BLaER1 (cell line): ENCODE data around the gene CLDN16.

Experiments used
- H3K27ac ChIP-seq: shearing (Covaris generic); formaldehyde crosslinking; 2 replicates; pipeline ENCODE4 v1.8.1; 2022
- H3K27me3 ChIP-seq: shearing (Covaris generic); formaldehyde crosslinking; 2 replicates; pipeline ENCODE4 v1.8.1; 2022
- H3K36me3 ChIP-seq: shearing (Covaris generic); formaldehyde crosslinking; 2 replicates; pipeline ENCODE4 v1.8.1; 2022
- H3K4me1 ChIP-seq: shearing (Covaris generic); formaldehyde crosslinking; 2 replicates; pipeline ENCODE4 v1.8.1; 2022
- H3K4me2 ChIP-seq: shearing (Covaris generic); formaldehyde crosslinking; 2 replicates; pipeline ENCODE4 v1.8.1; 2022
- H3K4me3 ChIP-seq: shearing (Covaris generic); formaldehyde crosslinking; 2 replicates; pipeline ENCODE4 v1.8.1; 2022
- H3K9ac ChIP-seq: shearing (Covaris generic); formaldehyde crosslinking; 2 replicates; pipeline ENCODE4 v1.8.1; 2022
- H3K9me3 ChIP-seq: shearing (Covaris generic); formaldehyde crosslinking; 2 replicates; pipeline ENCODE4 v1.8.1; 2022
- H4K20me1 ChIP-seq: shearing (Covaris generic); formaldehyde crosslinking; 2 replicates; pipeline ENCODE4 v1.8.1; 2022
- Cebpa-rat ChIP-seq: shearing (Covaris generic); IDR thresholded peaks from 2 replicates; pipeline ENCODE4 v1.8.1; 2022

Gene CLDN16

DNA sequence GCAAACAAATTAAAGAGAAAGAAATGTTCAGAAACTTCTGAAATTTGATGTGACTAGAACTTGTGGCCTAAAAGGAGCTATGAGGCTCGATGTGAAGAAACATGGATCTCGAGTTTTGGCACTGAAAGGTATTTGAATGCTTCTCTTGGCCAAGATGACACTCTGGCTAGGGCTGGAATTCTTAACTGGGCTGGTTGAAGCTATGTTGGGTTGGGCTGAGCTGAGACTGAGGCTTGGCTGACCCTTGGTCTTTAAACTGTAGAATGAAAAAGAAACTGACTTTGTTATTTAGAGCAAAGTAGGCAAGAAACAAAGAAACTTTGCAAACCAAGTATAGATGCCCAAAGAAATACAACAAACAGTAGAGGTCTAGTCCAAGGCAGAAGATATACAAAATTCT is 28.1 kb upstream of the CLDN16 start:
- no peak overlapping the region for H3K4me2 ChIP-seq

DNA sequence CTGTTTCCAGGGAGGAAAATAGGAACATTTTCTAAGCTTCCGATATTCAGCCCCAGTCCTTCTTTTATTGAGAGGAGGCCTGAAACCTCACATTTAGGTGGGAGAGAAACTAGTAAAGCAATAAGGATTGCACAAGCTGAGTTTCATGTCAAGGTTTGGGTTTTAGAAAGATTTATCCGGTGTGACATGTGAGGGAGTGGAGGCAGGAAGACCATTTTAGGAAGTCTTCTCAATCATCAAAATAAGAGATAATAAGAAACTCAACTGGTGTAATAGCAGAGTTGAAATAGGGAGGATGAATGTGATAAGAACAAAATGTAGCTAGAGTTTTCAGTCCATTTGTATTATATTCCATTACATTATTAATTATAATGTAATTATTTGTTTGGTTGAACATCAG is 27.7 kb upstream of the CLDN16 start:
- H4K20me1 ChIP-seq = no peaks in the 10 kb centered on the region
- no peaks in the 10 kb centered on the region for H3K36me3 ChIP-seq
- no peaks in the 10 kb centered on the region for H3K27me3 ChIP-seq
- no peak overlapping the region for H3K9ac ChIP-seq
- TF ChIP-seq Cebpa-rat = no peak
- no peak overlapping the region for H3K27ac ChIP-seq
- no peak overlapping the region for H3K4me3 ChIP-seq
- H3K9me3 ChIP-seq = no peaks in the 10 kb centered on the region
- H3K4me1 ChIP-seq = no peaks in the 10 kb centered on the region
- H3K4me2 ChIP-seq = no peak overlapping the region

More for the DNA sequence above, 28.1 kb upstream of the CLDN16 start:
- H3K4me1 ChIP-seq = no peaks in the 10 kb centered on the region
- H3K9me3 ChIP-seq = no peaks in the 10 kb centered on the region
- no peaks in the 10 kb centered on the region for H4K20me1 ChIP-seq
- TF ChIP-seq Cebpa-rat = no peak
- H3K27ac ChIP-seq = no peak overlapping the region
- H3K4me3 ChIP-seq = no peak overlapping the region
- no peaks in the 10 kb centered on the region for H3K27me3 ChIP-seq
- no peaks in the 10 kb centered on the region for H3K36me3 ChIP-seq
- H3K9ac ChIP-seq = no peak overlapping the region

DNA sequence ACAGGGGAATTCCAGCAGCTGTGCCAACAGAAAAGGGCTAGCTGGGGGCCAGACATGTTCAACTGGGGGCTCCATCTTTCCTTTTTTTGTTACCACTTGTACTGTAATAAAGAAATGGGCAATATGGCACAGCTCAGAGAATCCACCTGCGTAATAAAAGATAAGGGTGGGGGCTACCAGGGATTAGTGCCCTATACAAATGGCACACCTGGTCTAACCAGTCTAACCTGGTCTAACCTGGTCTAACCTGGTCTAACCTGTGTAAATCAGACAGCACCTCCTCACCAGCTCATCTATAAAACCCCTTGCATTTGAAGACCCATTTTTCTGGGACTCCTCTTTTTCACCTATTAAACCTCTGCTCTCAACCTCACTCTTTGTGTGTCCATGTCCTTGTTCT is 26.2 kb upstream of the CLDN16 start:
- no peak overlapping the region for H3K9ac ChIP-seq
- no peaks in the 10 kb centered on the region for H4K20me1 ChIP-seq
- no peaks in the 10 kb centered on the region for H3K36me3 ChIP-seq
- no peak overlapping the region for H3K4me3 ChIP-seq
- no peak overlapping the region for H3K4me2 ChIP-seq
- H3K27ac ChIP-seq = no peak overlapping the region
- no peaks in the 10 kb centered on the region for H3K4me1 ChIP-seq
- no peak for TF ChIP-seq Cebpa-rat
- no peaks in the 10 kb centered on the region for H3K27me3 ChIP-seq
- no peaks in the 10 kb centered on the region for H3K9me3 ChIP-seq

DNA sequence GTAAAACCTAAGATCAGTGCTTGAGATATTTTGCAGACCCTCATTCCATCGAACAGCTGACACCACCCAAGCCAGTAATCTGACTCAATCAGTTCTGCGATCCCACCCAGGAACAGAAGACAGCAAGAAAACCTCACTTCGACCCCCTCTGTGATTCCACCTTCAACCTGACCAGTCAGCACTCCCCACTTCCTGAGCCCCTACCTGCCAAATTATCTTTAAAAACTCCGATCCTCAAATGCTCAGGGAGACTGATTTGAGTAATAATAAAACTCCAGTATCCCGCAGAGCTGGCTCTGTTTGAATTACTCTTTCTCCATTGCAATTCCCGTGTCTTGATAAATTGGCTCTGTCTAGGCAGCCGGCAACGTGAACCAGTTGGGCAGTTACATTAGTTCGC is 25.7 kb upstream of the CLDN16 start:
- TF ChIP-seq Cebpa-rat = no peak
- H3K4me2 ChIP-seq = no peak overlapping the region
- H4K20me1 ChIP-seq = no peaks in the 10 kb centered on the region
- no peak overlapping the region for H3K27ac ChIP-seq
- H3K9ac ChIP-seq = no peak overlapping the region
- no peaks in the 10 kb centered on the region for H3K4me1 ChIP-seq
- H3K4me3 ChIP-seq = no peak overlapping the region
- no peaks in the 10 kb centered on the region for H3K36me3 ChIP-seq
- H3K9me3 ChIP-seq = no peaks in the 10 kb centered on the region
- no peaks in the 10 kb centered on the region for H3K27me3 ChIP-seq

DNA sequence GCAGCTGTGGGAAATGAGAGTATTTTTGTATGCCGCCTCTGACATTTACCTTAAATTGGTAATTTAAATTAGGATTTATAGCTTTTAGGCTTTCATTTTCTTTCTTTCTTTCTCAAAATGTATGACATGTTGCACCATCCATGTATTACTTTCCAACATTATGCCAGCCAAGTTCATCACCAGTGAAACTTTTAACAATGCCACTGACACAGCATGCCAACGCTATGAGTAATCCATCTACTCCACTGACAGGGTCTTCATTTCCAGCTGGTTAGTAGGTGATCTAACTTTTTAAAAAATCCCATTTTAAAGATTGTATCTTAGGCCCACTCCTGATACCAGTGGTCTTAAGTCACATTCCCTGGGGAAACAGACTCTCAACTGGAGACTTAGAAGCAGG is 21.8 kb upstream of the CLDN16 start:
- TF ChIP-seq Cebpa-rat = no peak
- Histone ChIP-seq H3K4me1 (no peaks in the 10 kb centered on the region), H3K36me3 (no peaks in the 10 kb centered on the region), H4K20me1 (no peaks in the 10 kb centered on the region), H3K27me3 (no peaks in the 10 kb centered on the region), H3K4me2 (no peak overlapping the region), H3K9ac (no peak overlapping the region), H3K9me3 (no peaks in the 10 kb centered on the region), H3K27ac (no peak overlapping the region), H3K4me3 (no peak overlapping the region)

DNA sequence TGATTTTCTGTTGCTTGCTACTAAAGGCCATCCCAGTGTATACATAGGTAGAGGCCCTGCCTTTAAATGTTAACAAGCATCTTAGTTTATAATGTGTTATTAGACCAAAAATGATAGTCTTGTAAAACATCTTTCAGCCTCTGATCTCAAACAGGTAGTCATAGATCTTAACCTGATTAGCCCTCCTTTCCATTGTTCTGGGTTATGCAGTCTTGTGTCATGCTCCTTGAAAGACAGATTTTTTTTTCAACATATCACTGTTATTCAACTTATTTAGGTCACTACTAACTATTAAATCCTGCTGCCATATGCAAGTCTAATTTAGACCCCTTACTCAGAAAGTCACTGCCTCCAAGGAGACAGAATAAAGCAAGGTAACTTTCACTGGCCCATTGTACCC is 19.1 kb upstream of the CLDN16 start:
- H3K4me3 ChIP-seq = no peak overlapping the region
- no peaks in the 10 kb centered on the region for H3K36me3 ChIP-seq
- H3K4me1 ChIP-seq = no peaks in the 10 kb centered on the region
- H3K27ac ChIP-seq = no peak overlapping the region
- no peak overlapping the region for H3K9ac ChIP-seq
- no peak overlapping the region for H3K4me2 ChIP-seq
- no peak for TF ChIP-seq Cebpa-rat
- H4K20me1 ChIP-seq = no peaks in the 10 kb centered on the region
- no peaks in the 10 kb centered on the region for H3K27me3 ChIP-seq
- H3K9me3 ChIP-seq = no peaks in the 10 kb centered on the region

DNA sequence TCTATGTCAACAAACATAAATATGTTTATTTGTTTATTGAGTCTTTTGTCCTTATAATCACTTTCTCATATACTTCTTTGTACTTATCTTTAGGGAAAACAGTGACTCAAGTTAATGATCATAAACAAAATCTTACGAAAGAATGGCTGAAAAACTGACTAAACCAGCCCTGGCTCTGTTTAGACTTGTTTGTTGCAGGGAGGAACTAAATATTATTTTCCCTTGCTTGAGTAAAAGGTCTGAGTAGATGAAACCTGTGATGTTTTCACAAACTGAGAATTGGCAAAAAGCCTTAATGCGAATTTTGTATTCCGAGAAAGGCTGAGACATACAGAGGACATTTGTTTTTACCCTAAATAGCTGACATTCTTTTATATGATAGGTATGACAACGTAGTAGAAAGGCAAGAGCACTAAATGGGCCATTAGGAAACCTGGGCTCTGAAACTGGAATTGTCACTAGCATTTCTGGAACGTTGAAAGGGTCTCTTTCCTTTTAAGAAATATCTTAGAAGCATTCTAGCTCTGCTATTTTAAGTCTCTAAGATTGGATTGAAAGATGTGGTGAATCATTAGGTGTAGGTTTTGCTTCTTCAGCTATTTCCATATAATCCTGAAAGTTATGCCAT is 18.2 kb upstream of the CLDN16 start:
- Histone ChIP-seq H3K9ac (no peak overlapping the region), H4K20me1 (no peaks in the 10 kb centered on the region), H3K9me3 (no peaks in the 10 kb centered on the region), H3K27me3 (no peaks in the 10 kb centered on the region), H3K4me3 (no peak overlapping the region), H3K36me3 (no peaks in the 10 kb centered on the region), H3K4me1 (no peaks in the 10 kb centered on the region), H3K27ac (no peak overlapping the region), H3K4me2 (no peak overlapping the region)
- no peak for TF ChIP-seq Cebpa-rat

DNA sequence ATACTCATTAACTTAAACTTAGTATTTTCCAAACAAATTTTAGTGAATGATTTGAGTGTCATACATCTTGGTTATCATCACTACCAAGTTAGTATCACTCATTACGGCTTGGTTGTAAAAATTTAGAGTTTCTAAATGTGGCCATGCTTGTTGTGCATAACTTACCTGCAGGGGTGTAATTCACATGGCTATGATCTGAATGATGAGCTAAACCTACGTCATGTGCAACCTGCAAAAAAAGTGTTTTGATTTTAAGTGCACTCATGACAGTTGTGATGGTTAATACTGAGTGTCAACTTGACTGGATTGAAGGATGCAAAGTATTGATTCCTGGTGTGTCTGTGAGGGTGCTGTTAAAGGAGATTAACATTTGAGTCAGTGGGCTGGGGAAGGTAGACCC is 17.6 kb upstream of the CLDN16 start:
- H3K4me3 ChIP-seq = no peak overlapping the region
- no peaks in the 10 kb centered on the region for H4K20me1 ChIP-seq
- H3K27me3 ChIP-seq = no peaks in the 10 kb centered on the region
- H3K4me1 ChIP-seq = peaks cover 2% of the 10 kb centered on the region; the same call in 1 of the 2 replicates
- no peak overlapping the region for H3K9ac ChIP-seq
- TF ChIP-seq Cebpa-rat = no peak
- H3K36me3 ChIP-seq = no peaks in the 10 kb centered on the region
- no peak overlapping the region for H3K27ac ChIP-seq
- no peak overlapping the region for H3K4me2 ChIP-seq
- H3K9me3 ChIP-seq = no peaks in the 10 kb centered on the region

DNA sequence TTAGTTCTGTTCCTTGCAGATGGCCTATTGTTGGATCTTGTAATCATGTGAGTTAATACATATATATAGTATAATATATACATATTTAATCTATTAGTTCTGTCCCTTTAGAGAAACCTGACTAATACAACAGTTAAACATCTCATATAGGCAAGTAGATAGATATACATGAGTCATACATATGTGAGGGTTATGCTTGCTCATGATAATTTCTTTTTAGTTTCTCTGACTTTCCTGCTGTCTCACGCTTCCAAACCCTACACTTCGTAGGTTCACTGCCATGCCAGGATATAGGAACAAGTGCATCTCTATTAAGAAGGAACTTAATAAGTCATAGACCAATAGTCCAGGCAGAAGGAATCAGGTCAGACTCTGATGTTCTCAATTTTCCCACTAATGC is 16.8 kb upstream of the CLDN16 start:
- H3K36me3 ChIP-seq = no peaks in the 10 kb centered on the region
- TF ChIP-seq Cebpa-rat = no peak

DNA sequence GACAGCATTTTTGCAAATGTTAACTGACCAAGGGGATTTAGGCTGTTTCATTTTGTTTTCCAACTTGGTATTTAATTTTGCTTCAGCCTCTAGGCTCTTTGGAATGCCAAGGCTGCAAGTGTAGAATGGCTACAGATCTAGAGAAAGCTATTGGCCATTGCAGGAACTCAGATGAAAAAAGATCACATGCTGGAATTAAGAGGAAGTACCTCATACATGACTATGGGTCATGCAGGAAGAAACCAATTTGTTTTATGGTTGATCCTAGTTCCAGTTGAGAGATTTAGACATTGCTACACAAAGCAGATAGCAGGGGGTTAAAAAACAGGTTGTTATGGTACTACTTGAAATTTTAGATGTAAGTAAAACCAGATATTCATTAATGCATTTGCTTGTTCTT is 12.7 kb upstream of the CLDN16 start:
- no peak for TF ChIP-seq Cebpa-rat
- H3K27me3 ChIP-seq = no peaks in the 10 kb centered on the region
- H3K4me2 ChIP-seq = no peak overlapping the region
- no peaks in the 10 kb centered on the region for H4K20me1 ChIP-seq
- no peak overlapping the region for H3K9ac ChIP-seq
- peaks cover 5% of the 10 kb centered on the region; the same call in 1 of the 2 replicates for H3K4me1 ChIP-seq
- H3K36me3 ChIP-seq = no peaks in the 10 kb centered on the region
- H3K9me3 ChIP-seq = no peaks in the 10 kb centered on the region
- no peak overlapping the region for H3K4me3 ChIP-seq
- no peak overlapping the region for H3K27ac ChIP-seq

More for the DNA sequence above, 16.8 kb upstream of the CLDN16 start:
- no peak overlapping the region for H3K4me2 ChIP-seq
- no peak overlapping the region for H3K9ac ChIP-seq
- H3K4me1 ChIP-seq = peaks cover 5% of the 10 kb centered on the region; the same call in 1 of the 2 replicates
- no peaks in the 10 kb centered on the region for H3K27me3 ChIP-seq
- H3K27ac ChIP-seq = no peak overlapping the region
- no peak overlapping the region for H3K4me3 ChIP-seq
- no peaks in the 10 kb centered on the region for H4K20me1 ChIP-seq
- no peaks in the 10 kb centered on the region for H3K9me3 ChIP-seq

DNA sequence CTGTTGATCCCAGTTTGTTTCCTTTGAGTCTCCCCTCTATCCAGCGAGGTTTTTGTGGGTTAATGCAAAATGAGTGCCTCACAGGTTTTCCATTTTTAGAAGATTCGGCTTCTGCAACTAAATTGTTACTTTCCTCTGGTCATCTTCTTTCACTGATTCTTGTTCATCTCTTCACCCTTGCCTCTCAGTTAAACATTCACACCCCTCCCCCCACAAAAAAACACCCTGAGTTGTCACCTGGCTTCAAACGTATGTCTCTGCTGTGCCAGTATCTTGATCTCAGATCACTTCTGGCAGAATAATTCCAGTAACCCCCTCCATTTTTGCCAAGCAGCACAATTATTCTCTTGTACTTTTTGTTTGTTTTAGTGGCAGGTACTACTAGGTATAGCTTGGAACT is 12.3 kb upstream of the CLDN16 start:
- Histone ChIP-seq H3K36me3 (no peaks in the 10 kb centered on the region), H3K27ac (no peak overlapping the region), H4K20me1 (no peaks in the 10 kb centered on the region), H3K4me2 (no peak overlapping the region), H3K27me3 (no peaks in the 10 kb centered on the region), H3K4me3 (no peak overlapping the region), H3K4me1 (peaks cover 5% of the 10 kb centered on the region; the same call in 1 of the 2 replicates), H3K9ac (no peak overlapping the region), H3K9me3 (no peaks in the 10 kb centered on the region)
- TF ChIP-seq Cebpa-rat = no peak
